NCI-H82 treated with DMSO at 0.1 percent for 48 hours (cell line): Measurements from ENCODE around the gene INCENP.
"Not testable (repeated sequence)": the region's sequence is repeated elsewhere in the genome, so short reads cannot be mapped to it uniquely, and the experiment has no call there.

ENCODE experiments used
- DNase-seq: peaks from one replicate; lab custom pipeline; 2025; ENCODE audit not compliant: unreplicated experiment; lab: John Stamatoyannopoulos, UW

Gene INCENP

DNA sequence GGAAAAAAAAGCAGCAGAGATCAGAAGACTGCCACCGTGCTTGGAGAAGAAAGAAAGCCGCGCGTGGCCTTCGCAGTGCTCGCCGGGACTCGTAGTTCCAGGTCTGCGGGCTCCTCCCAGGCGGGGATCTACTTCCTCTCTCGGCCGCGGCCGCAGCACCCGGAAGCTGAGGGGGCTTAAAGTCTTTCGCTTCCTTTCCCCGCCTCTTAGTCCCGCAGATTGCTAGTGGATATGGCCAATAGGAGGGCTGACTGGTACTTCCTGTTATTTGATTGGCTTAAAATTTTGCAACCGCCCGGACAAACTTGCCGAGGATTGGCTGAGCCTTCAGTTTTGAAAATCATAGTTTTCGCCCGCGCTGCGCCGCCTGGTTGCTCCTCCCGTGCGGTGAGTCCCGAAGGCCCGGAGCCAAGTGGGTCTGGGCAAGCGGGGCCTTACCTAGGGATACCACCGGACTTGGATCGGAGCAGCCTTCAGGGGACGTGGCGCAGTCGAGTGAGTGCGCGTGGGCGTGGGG lies at the start of gene INCENP:
Gene INCENP, plus strand, starts transcription at position 343 of the 517 bp plus-strand sequence. CDS start 4,151 bp downstream, outside the sequence.
- DNase-seq, result peak; percentile 94

DNA sequence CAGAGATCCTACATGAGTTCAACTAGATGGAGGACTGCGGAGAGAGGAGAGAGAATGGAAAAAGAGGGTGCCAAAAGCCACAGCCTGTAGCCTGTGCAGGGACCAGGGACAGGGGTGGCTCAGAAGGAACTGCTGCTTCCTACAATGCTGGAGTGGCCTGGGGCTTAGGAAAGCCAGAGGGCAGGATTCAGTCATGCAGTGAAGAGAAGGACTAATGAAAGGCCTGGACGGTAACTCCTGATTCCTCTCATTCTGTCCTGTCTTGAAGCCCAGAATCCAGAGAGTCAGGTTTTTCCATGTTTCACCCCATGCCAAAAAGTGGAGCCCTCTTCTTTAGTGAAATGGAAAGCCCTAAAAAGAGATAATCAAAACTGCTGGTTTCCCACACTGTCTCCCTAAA lies 48.4 kb upstream of the INCENP start:
- DNase-seq, result no peak

DNA sequence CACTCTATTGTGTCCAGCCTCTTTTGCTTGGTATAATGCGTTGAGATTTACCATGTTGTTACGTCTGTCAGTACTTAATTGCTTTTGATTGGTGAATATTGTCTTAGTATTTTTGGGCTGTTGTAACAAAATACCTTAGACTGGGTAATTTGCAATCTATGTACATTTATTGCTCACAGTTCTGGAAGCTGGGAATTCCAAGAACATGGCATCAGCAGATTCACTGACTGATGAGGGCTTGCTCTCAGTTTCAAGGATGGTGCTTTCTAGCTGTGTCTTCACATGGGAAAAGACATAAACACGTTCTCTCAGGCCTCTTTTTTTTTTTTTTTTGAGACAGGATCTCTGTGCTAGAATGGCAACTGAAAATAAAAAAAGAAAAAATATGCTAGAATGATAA lies 46.7 kb upstream of the INCENP start:
- no peak for DNase-seq

DNA sequence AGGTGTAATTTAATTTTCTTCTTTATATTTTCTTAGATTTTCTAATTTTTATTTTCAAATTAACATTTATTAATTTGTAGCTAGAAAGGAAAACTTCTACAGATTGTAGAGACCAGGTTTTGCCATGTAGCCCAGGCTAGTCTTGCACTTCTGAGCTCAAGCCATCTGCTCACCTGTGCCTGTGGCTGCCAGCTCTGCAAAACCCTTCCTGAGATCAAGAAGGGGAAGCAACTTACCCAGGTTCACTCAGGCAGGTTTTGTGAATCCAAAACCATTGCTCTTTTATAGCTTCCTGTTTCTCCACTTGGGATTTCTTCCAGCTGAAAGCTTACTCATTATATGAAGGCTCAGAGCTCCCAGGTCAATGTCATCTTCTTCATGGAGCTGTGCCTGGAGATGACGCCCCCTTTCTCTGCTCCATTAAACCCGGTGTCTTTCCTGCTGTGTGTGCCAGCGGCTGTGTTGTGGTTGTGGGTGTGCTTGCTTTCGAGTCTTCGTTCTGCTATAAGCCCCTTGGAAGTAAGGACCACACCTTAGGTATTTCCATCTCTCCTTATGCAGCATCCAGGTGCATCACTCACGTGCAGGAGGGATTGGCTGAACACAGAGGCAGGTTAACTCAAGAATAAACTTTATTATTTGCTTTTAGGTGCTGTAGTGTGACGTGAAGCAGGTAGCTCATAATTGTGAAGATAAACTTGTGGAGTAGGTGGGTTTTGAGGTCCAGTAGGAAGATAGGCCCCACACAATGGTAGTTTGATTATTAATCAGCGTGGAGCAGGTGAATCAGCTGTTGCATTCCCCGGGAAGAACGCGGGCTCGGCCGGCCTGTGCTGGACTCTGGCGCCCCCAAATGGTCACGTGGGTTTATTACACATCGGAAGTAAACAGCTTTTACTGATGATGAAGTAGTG lies 42.2 kb upstream of the INCENP start:
- DNase-seq, result peak; percentile 3

DNA sequence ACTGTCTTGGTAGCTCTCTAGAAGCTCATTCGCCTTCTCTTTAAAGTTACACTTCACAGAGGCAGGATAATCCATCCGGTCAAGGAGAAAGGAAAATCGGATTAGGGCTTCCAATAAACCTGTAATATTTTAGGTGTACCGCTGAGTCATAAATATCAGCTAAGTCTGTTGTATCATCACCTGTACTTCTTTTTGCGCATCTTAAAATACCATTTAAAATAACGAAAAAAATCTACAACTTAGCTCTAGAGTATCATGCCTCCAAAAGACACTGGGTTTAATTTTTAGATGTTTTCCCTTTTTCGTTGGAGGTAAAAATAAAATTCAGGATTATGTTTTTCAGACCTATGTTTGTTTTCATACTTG lies 41.5 kb upstream of the INCENP start:
- no peak for DNase-seq

DNA sequence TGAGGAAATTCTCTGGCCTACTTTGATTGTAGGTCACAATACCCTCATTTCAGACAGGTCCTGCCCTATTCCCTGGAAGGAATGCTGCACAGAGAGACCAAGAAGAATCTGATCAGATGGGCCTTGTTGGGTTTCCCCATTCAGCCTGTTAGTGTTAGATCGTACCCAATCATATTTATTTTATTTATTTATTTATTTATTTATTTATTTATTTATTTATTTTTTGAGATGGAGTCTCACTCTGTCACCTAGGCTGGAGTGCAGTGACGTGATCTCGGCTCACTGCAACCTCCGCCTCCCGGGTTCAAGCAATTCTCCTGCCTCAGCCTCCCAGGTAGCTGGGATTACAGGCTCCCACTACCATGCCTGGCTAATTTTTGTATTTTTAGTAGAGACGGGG lies 39.0 kb upstream of the INCENP start:
- not testable (repeated sequence) for DNase-seq

DNA sequence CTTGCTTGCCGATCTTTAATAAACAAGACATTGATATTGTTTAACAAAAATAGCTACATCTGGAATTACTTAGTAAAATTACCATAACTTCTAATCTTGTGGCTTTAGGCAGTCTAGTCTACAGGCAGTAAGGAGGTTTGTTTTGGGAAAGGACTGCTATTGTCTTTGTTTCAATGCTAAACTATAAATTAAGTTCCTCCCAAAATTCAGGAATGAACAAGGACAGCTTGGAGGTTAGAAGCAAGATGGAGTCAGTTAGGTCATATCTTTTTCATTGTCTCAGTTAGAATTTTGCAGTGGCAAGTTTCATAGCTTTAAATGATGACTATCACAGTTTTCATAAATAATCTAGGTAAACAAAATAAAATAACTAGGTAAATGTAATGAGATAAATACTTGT lies 36.1 kb upstream of the INCENP start:
- no peak for DNase-seq

DNA sequence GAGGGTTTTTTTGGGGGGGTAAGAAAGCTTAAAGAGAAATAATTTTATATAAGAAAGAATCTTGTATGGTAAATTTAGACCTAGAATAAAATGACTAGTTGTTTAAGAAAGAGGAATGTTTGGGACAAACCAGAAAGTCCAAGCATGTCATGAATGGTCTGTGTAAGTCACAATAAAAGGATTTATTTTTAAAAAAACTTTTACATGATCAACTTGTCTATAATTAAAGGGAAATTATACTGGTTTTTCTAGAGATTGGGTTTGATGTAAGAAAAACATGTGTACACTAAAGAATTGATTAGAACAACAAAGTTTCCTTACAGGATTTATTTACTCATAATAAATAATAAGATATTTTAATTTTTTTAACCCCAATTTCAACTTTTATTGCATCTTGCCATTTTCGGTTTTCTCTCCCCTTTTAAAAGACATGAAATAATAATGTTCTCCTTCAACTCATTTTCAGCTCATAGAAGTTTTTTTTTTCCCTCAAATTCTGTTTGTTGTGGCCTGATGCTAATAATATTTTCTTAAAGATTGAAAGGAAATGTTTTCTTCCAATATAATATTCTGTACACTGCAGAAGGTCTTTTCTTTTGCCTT lies 35.4 kb upstream of the INCENP start:
- no peak for DNase-seq

DNA sequence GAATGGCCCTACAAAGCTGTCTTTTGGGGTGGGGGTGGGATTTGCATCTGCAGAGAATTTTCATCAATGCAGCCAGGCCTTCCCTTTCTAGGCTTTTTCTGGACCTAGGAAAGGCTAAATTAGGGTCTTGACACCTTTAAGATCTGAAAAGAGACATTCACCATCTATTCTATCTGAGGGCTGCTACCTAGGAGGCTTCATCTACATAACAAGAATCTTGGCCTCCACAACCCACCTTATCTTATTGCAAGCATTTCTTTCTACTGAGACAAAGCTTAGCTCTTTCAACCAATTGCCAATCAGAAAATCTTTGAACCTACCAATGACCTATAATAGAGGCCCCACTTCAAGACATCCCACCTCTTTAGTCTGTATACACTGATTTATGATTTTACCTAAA lies 20.7 kb upstream of the INCENP start:
- DNase-seq, result no peak

DNA sequence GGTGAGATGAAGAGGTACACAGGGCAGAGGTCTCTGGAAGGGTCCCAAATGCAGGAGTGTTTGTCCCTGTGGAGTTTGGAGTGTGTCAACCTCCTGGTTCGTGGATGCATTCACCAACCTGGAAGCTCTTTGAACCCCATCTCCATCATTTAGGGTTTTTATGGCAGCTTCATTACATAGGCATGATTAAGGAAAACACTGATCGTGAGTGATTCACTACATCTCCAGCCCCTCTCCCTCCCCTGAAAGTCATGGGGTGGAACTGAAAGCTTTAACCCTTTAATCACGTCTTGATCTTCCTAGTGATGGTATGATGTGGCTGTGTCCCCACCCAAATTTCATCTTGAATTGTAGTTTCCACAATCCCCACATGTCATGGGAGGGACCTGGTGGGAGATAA lies 19.8 kb upstream of the INCENP start:
- no peak for DNase-seq

DNA sequence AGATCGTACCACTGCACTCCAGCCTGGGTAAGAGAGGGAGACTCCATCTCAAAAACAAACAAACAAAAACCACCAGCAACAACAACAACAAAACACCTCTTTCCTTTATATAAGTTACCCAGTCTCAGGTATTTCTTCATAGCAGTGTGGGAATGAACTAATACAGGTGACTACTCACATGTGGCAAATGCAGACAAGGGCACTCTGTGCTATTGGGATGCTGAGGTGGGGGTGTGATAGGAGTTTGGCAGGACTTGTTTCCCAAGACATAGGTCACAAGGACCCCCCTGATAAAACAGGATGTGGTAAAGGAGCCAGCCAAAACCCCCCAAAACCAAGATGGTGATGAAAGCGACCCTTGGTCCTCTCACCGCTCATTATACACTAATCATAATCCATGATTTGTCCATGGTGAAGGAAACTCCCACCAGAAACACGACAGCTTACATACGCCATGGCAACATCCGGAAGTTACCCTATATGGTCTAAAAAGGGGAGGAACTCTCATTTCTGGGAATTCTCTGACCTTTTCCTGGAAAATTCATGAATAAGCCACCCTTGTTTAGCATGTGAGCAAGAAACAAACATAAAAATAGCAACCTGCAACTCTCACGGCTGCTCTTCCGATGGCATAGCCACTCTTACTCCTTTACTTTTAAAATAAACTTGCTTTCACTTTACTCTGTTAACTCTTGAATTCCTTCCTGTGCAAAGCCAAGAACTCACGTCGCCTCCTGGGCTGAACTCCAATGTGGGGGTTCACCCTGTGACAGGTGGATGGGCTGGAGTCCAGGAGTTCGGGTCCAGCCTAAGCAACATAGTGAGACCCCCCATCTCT lies 18.8 kb upstream of the INCENP start:
- no peak for DNase-seq

DNA sequence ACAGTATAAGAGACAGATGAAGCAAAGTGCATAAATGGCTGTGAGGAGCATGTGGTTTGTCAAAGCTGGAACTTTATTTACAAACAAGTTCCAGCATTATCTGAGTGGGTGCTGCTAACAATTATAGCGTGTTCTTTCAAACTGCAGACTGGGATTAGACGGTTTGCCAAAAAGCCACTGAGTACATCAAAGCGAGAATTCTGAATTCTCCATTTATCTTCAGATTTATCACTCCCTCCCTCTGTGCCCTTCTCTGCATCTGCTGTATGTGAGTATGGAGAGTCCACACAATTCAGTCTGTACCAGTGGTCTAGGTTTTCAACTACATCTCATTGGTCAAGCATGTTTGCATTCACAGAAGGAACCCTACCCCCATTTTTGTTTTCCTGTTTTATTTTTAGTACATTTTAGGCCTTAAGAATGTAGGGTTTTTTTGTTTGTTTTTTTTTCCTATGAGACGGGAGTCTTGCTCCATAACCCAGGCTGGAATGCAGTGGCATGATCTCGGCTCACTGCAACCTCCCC lies 18.1 kb upstream of the INCENP start:
- DNase-seq, result no peak

DNA sequence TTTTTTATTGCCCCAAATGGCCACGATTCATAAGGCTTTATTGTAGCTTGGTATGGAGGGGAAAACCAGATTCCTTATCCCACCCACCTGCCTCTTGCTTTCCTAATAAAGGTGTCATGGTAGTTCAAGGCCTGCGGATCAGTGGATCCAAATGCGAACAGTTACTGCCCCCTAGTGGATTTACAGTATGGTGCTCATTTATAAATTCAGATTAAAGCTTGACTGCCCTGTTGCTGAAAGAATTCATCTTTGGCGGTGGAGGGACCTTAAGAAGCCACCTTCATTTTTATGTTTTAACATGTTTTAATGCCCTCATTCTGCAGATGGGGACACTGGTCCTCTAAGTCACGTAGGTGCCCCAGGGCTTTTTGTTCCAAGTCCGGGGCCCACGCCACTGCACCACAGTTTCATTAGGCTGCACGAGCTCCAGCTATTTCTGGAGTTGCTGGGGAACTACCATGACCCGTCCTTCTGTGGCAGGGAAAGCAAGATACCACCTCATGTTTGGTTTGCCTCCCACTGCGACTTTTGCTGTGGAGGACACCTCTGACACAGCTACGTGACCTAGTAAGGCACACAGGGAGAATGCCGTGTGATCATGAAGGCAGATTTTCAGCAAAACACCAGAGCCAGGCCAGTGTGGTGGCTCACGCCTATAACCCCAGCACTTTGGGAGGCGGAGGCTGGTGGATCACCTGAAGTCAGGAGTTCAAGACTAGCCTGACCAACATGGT lies 15.6 kb upstream of the INCENP start:
- peak; percentile 53 for DNase-seq

DNA sequence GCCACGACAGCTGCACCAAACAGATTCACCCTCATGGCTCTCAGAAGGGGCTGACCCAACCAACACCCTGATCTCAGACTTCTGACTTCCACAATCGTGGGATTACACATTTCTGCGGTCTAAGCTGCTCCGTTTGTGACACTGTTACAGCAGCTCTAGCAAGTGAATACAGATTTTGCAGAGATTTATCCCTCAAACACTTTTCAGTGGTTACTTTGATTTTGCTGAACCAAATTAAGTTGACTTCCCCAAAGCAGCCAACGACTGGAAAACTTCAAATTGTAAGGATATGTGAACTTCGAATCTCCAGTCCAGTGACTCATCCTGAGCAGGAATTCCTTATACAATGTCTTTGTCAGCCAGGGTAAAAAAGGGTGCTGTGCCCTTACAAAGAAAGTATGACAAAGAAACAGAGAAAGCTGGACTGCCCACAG lies 14.8 kb upstream of the INCENP start:
- DNase-seq, result no peak

DNA sequence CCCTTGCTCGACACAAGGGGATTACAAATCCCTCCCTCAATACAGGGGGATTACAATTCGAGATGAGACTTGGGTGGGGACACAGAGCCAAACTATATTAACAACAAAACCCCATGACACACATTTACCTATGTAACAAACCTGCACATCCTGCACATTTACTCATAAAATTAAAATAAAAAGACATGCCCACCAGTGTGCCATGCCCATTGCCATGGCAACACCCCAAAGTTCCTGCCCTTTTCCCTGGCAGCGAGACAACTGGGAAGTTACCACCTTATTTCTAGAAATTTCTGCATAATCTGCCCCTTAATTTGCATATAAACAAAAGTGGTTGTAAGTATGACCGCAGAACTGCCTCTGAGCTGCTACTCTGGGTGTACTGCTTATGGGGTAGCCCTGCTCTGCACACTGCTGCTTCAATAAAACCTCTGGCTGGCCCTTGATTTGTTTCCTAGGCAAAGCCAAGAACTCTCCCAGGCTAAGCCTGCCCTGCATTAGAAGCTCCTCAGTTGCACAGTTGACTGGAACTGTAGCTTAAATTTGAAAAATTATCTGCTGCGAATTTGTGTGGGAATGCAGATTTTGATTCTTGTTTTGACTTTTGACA lies 8.6 kb upstream of the INCENP start:
- DNase-seq, result no peak

DNA sequence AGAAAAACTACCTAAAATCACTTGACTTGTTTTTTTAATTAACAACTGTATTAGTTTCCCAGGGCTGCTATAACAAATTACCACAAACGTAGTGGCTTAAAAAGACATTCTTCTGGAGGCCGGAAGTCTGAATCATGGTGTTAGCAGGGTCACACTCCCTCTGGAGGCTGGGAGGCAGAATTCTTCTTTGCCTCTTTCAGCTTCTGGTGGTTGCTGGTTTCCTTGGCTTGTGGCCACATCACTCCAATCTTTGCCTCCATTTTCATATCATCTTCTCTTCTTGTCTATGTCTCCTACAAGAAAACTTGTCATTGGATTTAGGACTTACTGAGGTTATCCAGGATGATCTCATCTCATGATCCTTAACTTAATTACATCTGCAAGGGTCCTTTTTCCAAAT lies 7.4 kb upstream of the INCENP start:
- DNase-seq, result no peak

DNA sequence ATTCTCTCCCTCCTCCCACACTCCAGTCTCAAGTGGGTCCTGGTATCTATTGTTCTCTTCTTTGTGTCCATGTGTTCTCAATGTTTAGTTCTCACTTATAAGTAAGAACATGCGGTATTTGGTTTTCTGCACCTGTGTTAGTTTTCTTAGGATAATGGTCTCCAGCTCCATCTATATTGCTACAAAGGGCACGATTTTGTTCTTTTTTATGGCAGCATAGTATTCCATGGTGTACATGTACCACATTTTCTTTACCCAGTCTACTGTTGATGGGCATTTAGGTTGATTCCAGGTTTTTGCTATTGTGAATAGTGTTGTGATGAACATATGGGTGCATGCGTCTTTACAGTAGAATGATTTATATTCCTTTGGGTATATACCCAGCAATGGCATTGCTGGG lies 4.2 kb upstream of the INCENP start:
- no peak for DNase-seq

DNA sequence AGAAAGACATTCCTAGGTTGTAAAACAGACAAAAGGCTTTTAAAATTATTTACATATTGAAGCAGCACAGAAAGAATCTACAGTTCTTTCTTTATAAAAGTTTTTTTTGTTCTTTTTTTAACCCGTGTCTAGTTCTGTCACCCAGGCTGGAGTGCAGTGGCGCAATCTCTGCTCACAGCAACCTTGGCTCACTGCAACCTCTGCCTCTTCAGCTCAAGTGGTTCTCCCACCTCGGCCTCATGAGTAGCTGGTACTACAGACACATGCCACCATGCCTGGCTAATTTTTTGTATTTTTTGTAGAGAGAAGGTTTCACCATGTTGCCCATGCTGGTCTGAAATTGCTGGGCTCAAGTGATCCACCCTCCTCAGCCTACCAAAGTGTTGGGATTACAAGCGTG lies 3.8 kb upstream of the INCENP start:
- no peak for DNase-seq

DNA sequence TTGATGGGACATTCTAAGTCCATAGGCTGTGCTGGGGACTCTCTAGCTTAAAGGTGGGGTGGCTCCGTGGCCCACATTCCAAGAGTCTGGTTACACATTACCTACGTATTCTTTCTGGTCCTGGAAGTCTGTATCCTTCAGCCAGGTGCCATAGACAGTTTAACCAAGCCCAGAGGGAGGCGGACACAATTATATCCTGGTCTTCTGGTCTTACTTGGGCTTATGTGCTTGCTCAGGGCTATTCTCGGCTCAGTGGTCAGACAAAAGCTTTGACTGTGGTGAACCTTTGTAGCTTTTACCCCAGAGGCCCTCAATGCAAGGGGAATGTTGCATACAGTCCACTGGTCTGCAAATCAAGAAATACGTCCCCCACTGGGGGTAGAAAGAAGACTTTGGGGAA lies 3.4 kb upstream of the INCENP start:
- no peak for DNase-seq

DNA sequence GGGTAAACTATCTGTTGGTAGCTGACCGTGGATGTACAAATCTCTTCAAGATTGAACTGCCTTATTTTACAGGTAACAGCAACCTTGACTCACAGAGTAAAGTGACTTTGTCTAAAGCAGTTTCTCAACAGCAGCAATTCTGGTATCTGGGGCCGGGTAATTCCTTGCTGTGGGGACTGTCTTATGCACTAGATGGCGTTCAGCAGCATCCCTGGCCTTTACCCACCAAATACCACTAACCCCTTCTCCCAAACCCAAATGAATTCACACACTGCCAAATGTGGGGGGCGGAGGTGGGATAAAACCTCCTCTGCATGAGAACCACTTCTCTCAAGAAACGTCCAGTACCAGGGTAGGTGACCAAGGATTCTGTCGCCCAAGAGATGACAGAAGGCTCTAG lies 1.7 kb upstream of the INCENP start:
- DNase-seq, result peak; percentile 5
